Measurements from ENCODE around the gene TMEM181.
"Not testable (repeated sequence)": the region's sequence is repeated elsewhere in the genome, so short reads cannot be mapped to it uniquely, and the experiment has no call there.

The TMEM181 gene

GRCh38 chr6:158597565-158597964 lies 37.7 kb downstream of the TMEM181 start:
- DNase-seq = no peak

GRCh38 chr6:158599635-158600034 lies 39.7 kb downstream of the TMEM181 start:
- DNase-seq = no peak

GRCh38 chr6:158603261-158604047 lies 43.6 kb downstream of the TMEM181 start:
- DNase-seq = no peak

- DNase-seq = no peak
Observed at GRCh38 chr6:158604048-158604406, 44.1 kb downstream of the TMEM181 start.

GRCh38 chr6:158605266-158605878 lies 45.5 kb downstream of the TMEM181 start:
- DNase-seq = peak; percentile 39 to 72

GRCh38 chr6:158606011-158606410 lies 46.1 kb downstream of the TMEM181 start:
- DNase-seq = not testable (repeated sequence)

GRCh38 chr6:158606935-158607334 lies 47.0 kb downstream of the TMEM181 start:
- DNase-seq = no peak

- peak; percentile 19 to 68 for DNase-seq
Observed at GRCh38 chr6:158607411-158608170, 47.7 kb downstream of the TMEM181 start.

- DNase-seq = no peak
Observed at GRCh38 chr6:158608221-158608620, 48.3 kb downstream of the TMEM181 start.

- no peak for DNase-seq
Observed at GRCh38 chr6:158609455-158610155, 49.7 kb downstream of the TMEM181 start.

- no peak for DNase-seq
Observed at GRCh38 chr6:158610319-158610968, 50.6 kb downstream of the TMEM181 start.

GRCh38 chr6:158611039-158611438 lies 51.1 kb downstream of the TMEM181 start:
- DNase-seq = no peak

GRCh38 chr6:158611541-158612370 lies 51.9 kb downstream of the TMEM181 start:
- no peak for DNase-seq

GRCh38 chr6:158614606-158615005 lies 54.7 kb downstream of the TMEM181 start:
- DNase-seq = not testable (repeated sequence)

- not testable (repeated sequence) for DNase-seq
Observed at GRCh38 chr6:158618289-158618688, 58.4 kb downstream of the TMEM181 start.

- DNase-seq = no peak
Observed at GRCh38 chr6:158619922-158620801, 60.3 kb downstream of the TMEM181 start.

- no peak for DNase-seq
Observed at GRCh38 chr6:158620963-158621693, 61.2 kb downstream of the TMEM181 start.

GRCh38 chr6:158621694-158622544 lies 62.0 kb downstream of the TMEM181 start:
- DNase-seq = no peak
